ENCODE results near the gene GYPB. TPM values are rescaled to one million over a fixed set of nuclear protein-coding genes. Genes with fewer than 3 reads are reported as not detected.
"Not testable (repeated sequence)": the region's sequence is repeated elsewhere in the genome, so short reads cannot be mapped to it uniquely, and the experiment has no call there.

GYPB gene
- total RNA-seq, 1 experiment from 2014 or later, result not detected

DNA sequence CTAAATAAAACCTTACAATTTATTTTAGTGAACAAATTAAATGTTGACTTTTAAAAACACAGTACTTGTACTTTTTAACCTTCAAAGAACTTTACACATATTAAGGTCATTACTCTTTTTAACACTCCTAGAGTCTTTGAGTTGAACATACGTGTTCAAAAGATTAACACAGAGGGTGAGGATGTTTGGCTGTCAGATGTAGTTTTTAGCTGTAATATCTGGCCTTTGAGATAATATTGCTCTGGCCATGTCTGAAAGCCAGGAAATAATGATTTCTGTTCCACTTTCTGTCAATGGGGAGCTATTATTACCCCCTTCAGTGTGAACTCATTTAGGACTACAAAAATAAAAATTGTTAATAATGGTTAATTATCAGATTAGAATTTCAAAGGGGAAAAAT lies 71.7 kb downstream of the GYPB start:
- DNase-seq (ENCODE audit: low read depth), result not testable (repeated sequence)

Other genes with a start within 250 kb of the GYPB start
- gene GYPE, start 113.8 kb downstream of the GYPB start, total RNA-seq (2014; rRNA removed; shearing (Covaris generic)), result not detected in 2 replicates
- not detected in 2 replicates for gene GYPA, start 121.3 kb upstream of the GYPB start, total RNA-seq (2014; rRNA removed; shearing (Covaris generic))